H9 (cell line): ENCODE data around the gene CREB3L2. TPM values are rescaled to one million over a fixed set of nuclear protein-coding genes. Genes with fewer than 3 reads are reported as not detected.

Experiments used
- DNase-seq: peaks from one replicate; pipeline ENCODE4 v3.0.0-alpha.2; 2017
- H2AFZ ChIP-seq: one replicate; pipeline ENCODE4 v1.6.1; 2013; ENCODE audit warnings: mild to moderate bottlenecking, low read length, control low read depth, moderate library complexity
- H2AK5ac ChIP-seq: 2 replicates; pipeline ENCODE4 v1.6.1; 2013; ENCODE audit warnings: low read length, control low read depth, mixed read lengths; ENCODE audit not compliant: insufficient read length
- H2BK120ac ChIP-seq: one replicate; pipeline ENCODE4 v1.6.1; 2013; ENCODE audit warnings: low read depth, mild to moderate bottlenecking, low read length, control low read depth, inconsistent platforms; ENCODE audit not compliant: poor library complexity, severe bottlenecking
- H2BK12ac ChIP-seq: 2 replicates; pipeline ENCODE4 v1.6.1; 2013; ENCODE audit warnings: low read length, control low read depth, mixed read lengths, low read depth; ENCODE audit not compliant: insufficient read length
- H2BK15ac ChIP-seq: 2 replicates; pipeline ENCODE4 v1.6.1; 2013; ENCODE audit warnings: low read depth, low read length, control low read depth
- H2BK20ac ChIP-seq: one replicate; pipeline ENCODE4 v1.6.1; 2013; ENCODE audit warnings: low read depth, mild to moderate bottlenecking, low read length, control low read depth, inconsistent platforms; ENCODE audit not compliant: poor library complexity, severe bottlenecking
- H2BK5ac ChIP-seq: 2 replicates; pipeline ENCODE4 v1.6.1; 2013; ENCODE audit warnings: low read length, control low read depth, mixed read lengths; ENCODE audit not compliant: insufficient read length
- H3K14ac ChIP-seq: 2 replicates; pipeline ENCODE4 v1.6.1; 2013; ENCODE audit warnings: low read length, control low read depth; ENCODE audit not compliant: insufficient read depth
- H3K18ac ChIP-seq: 2 replicates; pipeline ENCODE4 v1.6.1; 2013; ENCODE audit warnings: low read depth, mild to moderate bottlenecking, mixed read lengths, low read length, control low read depth; ENCODE audit not compliant: insufficient read length
- H3K23ac ChIP-seq: 2 replicates; pipeline ENCODE4 v1.6.1; 2013; ENCODE audit warnings: low read length, control low read depth, mixed read lengths, low read depth; ENCODE audit not compliant: insufficient read length
- H3K23me2 ChIP-seq: 2 replicates; pipeline ENCODE4 v1.6.1; 2013; ENCODE audit warnings: low read depth, mild to moderate bottlenecking, mixed read lengths, low read length, control low read depth; ENCODE audit not compliant: insufficient read length, poor library complexity, severe bottlenecking
- H3K27ac ChIP-seq: 2 replicates; pipeline ENCODE4 v1.5.1; 2013; ENCODE audit warnings: low read length, control low read depth, mixed read lengths, low read depth; ENCODE audit not compliant: insufficient read length
- H3K27me3 ChIP-seq: 2 replicates; pipeline ENCODE4 v1.6.1; 2013; ENCODE audit warnings: low read length, control low read depth, inconsistent platforms; ENCODE audit not compliant: insufficient read depth
- H3K4ac ChIP-seq: 2 replicates; pipeline ENCODE4 v1.6.1; 2013; ENCODE audit warnings: low read depth, mild to moderate bottlenecking, control low read depth, inconsistent platforms, low read length, moderate library complexity
- H3K4me1 ChIP-seq: 2 replicates; pipeline ENCODE4 v1.6.1; 2013; ENCODE audit warnings: low read length, control low read depth, inconsistent platforms; ENCODE audit not compliant: insufficient read depth
- H3K4me2 ChIP-seq: 2 replicates; pipeline ENCODE4 v1.6.1; 2013; ENCODE audit warnings: low read length, control low read depth, mixed read lengths; ENCODE audit not compliant: insufficient read length, insufficient read depth
- H3K56ac ChIP-seq: 2 replicates; pipeline ENCODE4 v1.6.1; 2013; ENCODE audit warnings: low read depth, mild to moderate bottlenecking, mixed read lengths, low read length, control low read depth; ENCODE audit not compliant: insufficient read length
- H3K79me1 ChIP-seq: 2 replicates; pipeline ENCODE4 v1.6.1; 2013; ENCODE audit warnings: low read depth, mild to moderate bottlenecking, moderate library complexity, low read length, control low read depth, inconsistent platforms; ENCODE audit not compliant: insufficient read depth, poor library complexity, severe bottlenecking
- H3K79me2 ChIP-seq: 2 replicates; pipeline ENCODE4 v1.6.1; 2013; ENCODE audit warnings: low read length, control low read depth, inconsistent platforms; ENCODE audit not compliant: insufficient read depth
- H3K9ac ChIP-seq: 2 replicates; pipeline ENCODE4 v1.6.1; 2013; ENCODE audit warnings: low read length, control low read depth, mixed read lengths; ENCODE audit not compliant: insufficient read length; ENCODE audit errors: extremely low read depth
- H3K9me3 ChIP-seq: one replicate; pipeline ENCODE4 v1.6.1; 2013; ENCODE audit warnings: low read depth, low read length, inconsistent platforms; ENCODE audit not compliant: control insufficient read depth
- H3T11ph ChIP-seq: one replicate; pipeline ENCODE4 v1.6.1; 2013; ENCODE audit warnings: mild to moderate bottlenecking, low read length, control low read depth, inconsistent platforms
- H4K20me1 ChIP-seq: one replicate; pipeline ENCODE4 v1.6.1; 2013; ENCODE audit not compliant: control insufficient read depth, insufficient read length, insufficient read depth
- H4K5ac ChIP-seq: 2 replicates; pipeline ENCODE4 v1.6.1; 2013; ENCODE audit warnings: low read depth, mild to moderate bottlenecking, mixed read lengths, low read length, control low read depth; ENCODE audit not compliant: insufficient read length
- H4K8ac ChIP-seq: replicated peaks from 2 replicates; pipeline ENCODE4 v1.6.1; 2013; ENCODE audit warnings: low read length, control low read depth, mixed read lengths, low read depth; ENCODE audit not compliant: insufficient read length
- H4K91ac ChIP-seq: 2 replicates; pipeline ENCODE4 v1.6.1; 2013; ENCODE audit warnings: low read depth, mild to moderate bottlenecking, moderate library complexity, mixed read lengths, low read length, control low read depth; ENCODE audit not compliant: insufficient read length
- H3K27ac Mint-ChIP-seq, 3 experiments: 2 replicates in 2 of 3; 3 replicates in 1 of 3; pipeline ENCODE4 v1.8.0; 2020 to 2021; ENCODE audit warnings: mixed read lengths in 3 of 3, mild to moderate bottlenecking in 1 of 3, moderate library complexity in 1 of 3
- H3K27me3 Mint-ChIP-seq: 2 replicates; pipeline ENCODE4 v1.8.0; 2021; ENCODE audit warnings: low read depth, mild to moderate bottlenecking, moderate library complexity, mixed read lengths
- H3K36me3 Mint-ChIP-seq, 3 experiments: 2 replicates in 2 of 3; 3 replicates in 1 of 3; pipeline ENCODE4 v1.8.0; 2020 to 2021; ENCODE audit warnings: low read depth in 3 of 3, mixed read lengths in 3 of 3; ENCODE audit not compliant: insufficient read depth in 1 of 3
- H3K4me1 Mint-ChIP-seq, 2 experiments: 2 replicates each; pipeline ENCODE4 v1.8.0; 2020; ENCODE audit warnings: mixed read lengths in 2 of 2
- H3K4me3 Mint-ChIP-seq, 2 experiments: 2 replicates in 1 of 2; 3 replicates in 1 of 2; pipeline ENCODE4 v1.8.0; 2020 to 2021; ENCODE audit warnings: mild to moderate bottlenecking in 2 of 2, mixed read lengths in 2 of 2, moderate library complexity in 1 of 2
- H3K9me3 Mint-ChIP-seq, 2 experiments: 2 replicates in 1 of 2; 3 replicates in 1 of 2; pipeline ENCODE4 v1.8.0; 2020; ENCODE audit warnings: mild to moderate bottlenecking in 2 of 2, mixed read lengths in 2 of 2, moderate library complexity in 1 of 2
- CTCF ChIP-seq: fragments of 200-600 bp; sonication (generic); conservative IDR thresholded peaks from 3 replicates; pipeline ENCODE4 v1.8.0; 2021; ENCODE audit warnings: antibody characterized with exemption, mild to moderate bottlenecking
- WGBS: extraction: QIAGEN DNeasy Blood & Tissue Kit; methylation state at CpG from one replicate; pipeline ENCODE4 v1.1.7; 2013; ENCODE audit warnings: missing lambda C conversion rate, low lambda C conversion rate, mixed read lengths; ENCODE audit not compliant: insufficient read length; ENCODE audit errors: extremely low coverage; 5-methylcytosine and 5-hydroxymethylcytosine counted together
- total RNA-seq: library from RNA; stranded (reverse); gene quantifications from 2 replicates; pipeline ENCODE4 v1.2.1, GENCODE V29; 2021

Gene CREB3L2
- total RNA-seq, 1 experiment from 2014 or later: 60.7 TPM

- Histone ChIP-seq H3T11ph (no peak overlapping the region), H3K23ac (no peak overlapping the region), H3K79me2 (no peaks in the 10 kb centered on the region), H3K4ac (no peak overlapping the region), H2AFZ (no peak overlapping the region), H3K4me1 (peaks cover 2% of the 10 kb centered on the region; the same call in 1 of the 2 replicates), H4K5ac (no peak overlapping the region), H3K27me3 (no peaks in the 10 kb centered on the region), H4K20me1 (no peaks in the 10 kb centered on the region), H2AK5ac (no peak overlapping the region), H3K9me3 (no peaks in the 10 kb centered on the region), H4K91ac (no peak overlapping the region), H3K4me2 (no peak overlapping the region), H3K56ac (no peak overlapping the region), H2BK20ac (no peak overlapping the region), H3K27ac (no peak overlapping the region), H3K9ac (no peak overlapping the region), H3K14ac (no peak overlapping the region), H2BK12ac (no peak overlapping the region), H3K23me2 (no peaks in the 10 kb centered on the region), H3K79me1 (no peaks in the 10 kb centered on the region), H3K18ac (no peak overlapping the region), H2BK5ac (no peak overlapping the region), H2BK15ac (no peak overlapping the region), H2BK120ac (no peak overlapping the region), H4K8ac (no peak overlapping the region)
- TF ChIP-seq CTCF: no peak
- H3K36me3 Mint-ChIP-seq: no peaks in the 10 kb centered on the region; a peak in 1 of 7 replicates
- peaks cover 0 to 2% of the 10 kb centered on the region in 2 experiments; a peak in 1 of 5 replicates for H3K9me3 Mint-ChIP-seq
- WGBS: no CpG with 5 or more reads among the region's 5 CpGs
- no peaks in the 10 kb centered on the region for H3K27me3 Mint-ChIP-seq
- no peak overlapping the region; a peak in 1 of 5 replicates for H3K4me3 Mint-ChIP-seq
- no peak for DNase-seq
- no peak overlapping the region; a peak in 1 of 7 replicates for H3K27ac Mint-ChIP-seq
- H3K4me1 Mint-ChIP-seq: peaks cover 19 to 42% of the 10 kb centered on the region in 2 experiments
Measured at GRCh38 chr7:138015096-138015495, 13.2 kb upstream of the CREB3L2 start.
